Cardiac fibroblast (primary cell): ENCODE results near the gene CPSF4L.
A peak's percentile ranks its signal among the peaks of the same experiment; 100 is the strongest.

Source experiments
- DNase-seq, 2 donors: peaks; one replicate each; pipeline versions ENCODE4 v3.0.0 to v3.0.0-alpha.2; 2010; ENCODE audit warnings: low read depth in 2 of 2
- H3K4me3 ChIP-seq, 2 donors: replicated peaks in 1 of 2; 1 replicate in 1 of 2; 2 replicates in 1 of 2; pipeline ENCODE4 v1.5.1; 2011; ENCODE audit warnings: low read depth in 2 of 2, low read length in 2 of 2, mild to moderate bottlenecking in 2 of 2, moderate library complexity in 1 of 2
- TF ChIP-seq, protein P1 (sequence below): IDR thresholded peaks from one replicate; pipeline ENCODE4 v1.5.1; 2011; ENCODE audit warnings: low read depth, mild to moderate bottlenecking, low read length, inconsistent platforms

Gene CPSF4L

GRCh38 chr17:73214851-73215250, 46.8 kb downstream of the CPSF4L start:
- TF ChIP-seq, protein P1, sequence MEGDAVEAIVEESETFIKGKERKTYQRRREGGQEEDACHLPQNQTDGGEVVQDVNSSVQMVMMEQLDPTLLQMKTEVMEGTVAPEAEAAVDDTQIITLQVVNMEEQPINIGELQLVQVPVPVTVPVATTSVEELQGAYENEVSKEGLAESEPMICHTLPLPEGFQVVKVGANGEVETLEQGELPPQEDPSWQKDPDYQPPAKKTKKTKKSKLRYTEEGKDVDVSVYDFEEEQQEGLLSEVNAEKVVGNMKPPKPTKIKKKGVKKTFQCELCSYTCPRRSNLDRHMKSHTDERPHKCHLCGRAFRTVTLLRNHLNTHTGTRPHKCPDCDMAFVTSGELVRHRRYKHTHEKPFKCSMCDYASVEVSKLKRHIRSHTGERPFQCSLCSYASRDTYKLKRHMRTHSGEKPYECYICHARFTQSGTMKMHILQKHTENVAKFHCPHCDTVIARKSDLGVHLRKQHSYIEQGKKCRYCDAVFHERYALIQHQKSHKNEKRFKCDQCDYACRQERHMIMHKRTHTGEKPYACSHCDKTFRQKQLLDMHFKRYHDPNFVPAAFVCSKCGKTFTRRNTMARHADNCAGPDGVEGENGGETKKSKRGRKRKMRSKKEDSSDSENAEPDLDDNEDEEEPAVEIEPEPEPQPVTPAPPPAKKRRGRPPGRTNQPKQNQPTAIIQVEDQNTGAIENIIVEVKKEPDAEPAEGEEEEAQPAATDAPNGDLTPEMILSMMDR, result no peak
- H3K4me3 ChIP-seq, result no peak overlapping the region
- DNase-seq, result no peak

DNA sequence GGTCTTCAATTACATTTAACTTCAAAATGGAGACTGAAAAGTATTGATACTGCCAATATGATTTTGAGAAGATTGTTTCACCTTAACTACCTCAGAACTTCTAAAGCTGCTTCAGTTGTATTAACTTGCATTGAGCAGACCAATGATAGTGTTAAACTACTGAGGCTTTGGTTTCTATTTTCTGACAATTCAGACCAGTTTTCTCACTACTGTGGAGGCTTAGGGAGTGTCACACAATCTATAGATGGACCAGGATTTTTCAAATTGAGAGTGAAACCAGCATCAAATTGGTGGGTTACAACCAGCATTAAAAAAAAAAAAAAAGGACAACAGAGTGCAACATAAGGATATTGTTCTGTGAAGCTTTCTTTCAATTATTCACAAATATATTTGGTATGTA, 47.7 kb downstream of the CPSF4L start:
- TF ChIP-seq, protein P1, result no peak
- H3K4me3 ChIP-seq, result no peak overlapping the region
- DNase-seq, result no peak

GRCh38 chr17:73211745-73212144, 49.9 kb downstream of the CPSF4L start:
- DNase-seq, result no peak
- TF ChIP-seq, protein P1, result no peak
- no peak overlapping the region for H3K4me3 ChIP-seq

- DNase-seq, result no peak
- no peak overlapping the region for H3K4me3 ChIP-seq
- TF ChIP-seq, protein P1, result peak; percentile 33
Observed at GRCh38 chr17:73210002-73210678, 51.5 kb downstream of the CPSF4L start.

DNA sequence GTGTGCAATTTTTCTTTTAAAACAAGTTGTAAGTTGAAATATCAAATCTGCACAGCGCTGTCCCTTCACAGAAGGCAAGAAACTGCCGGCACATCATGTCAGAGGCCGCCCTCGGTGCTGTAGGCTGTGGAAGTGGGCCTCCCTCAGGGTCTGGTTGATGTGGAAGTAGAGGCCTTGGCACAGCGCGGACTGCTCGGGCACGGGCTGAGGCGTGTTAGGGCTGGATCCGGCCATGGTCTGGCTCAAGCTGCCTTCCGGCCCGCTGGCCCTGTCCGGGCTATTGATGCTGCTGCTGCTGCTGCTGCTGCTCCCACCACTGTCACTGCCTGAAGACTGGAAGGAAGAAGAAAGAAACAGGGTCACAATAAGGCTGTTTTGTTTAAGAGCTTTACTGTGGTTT, 52.2 kb downstream of the CPSF4L start:
- DNase-seq, result no peak
- TF ChIP-seq, protein P1, result no peak
- H3K4me3 ChIP-seq, result no peak overlapping the region

DNA sequence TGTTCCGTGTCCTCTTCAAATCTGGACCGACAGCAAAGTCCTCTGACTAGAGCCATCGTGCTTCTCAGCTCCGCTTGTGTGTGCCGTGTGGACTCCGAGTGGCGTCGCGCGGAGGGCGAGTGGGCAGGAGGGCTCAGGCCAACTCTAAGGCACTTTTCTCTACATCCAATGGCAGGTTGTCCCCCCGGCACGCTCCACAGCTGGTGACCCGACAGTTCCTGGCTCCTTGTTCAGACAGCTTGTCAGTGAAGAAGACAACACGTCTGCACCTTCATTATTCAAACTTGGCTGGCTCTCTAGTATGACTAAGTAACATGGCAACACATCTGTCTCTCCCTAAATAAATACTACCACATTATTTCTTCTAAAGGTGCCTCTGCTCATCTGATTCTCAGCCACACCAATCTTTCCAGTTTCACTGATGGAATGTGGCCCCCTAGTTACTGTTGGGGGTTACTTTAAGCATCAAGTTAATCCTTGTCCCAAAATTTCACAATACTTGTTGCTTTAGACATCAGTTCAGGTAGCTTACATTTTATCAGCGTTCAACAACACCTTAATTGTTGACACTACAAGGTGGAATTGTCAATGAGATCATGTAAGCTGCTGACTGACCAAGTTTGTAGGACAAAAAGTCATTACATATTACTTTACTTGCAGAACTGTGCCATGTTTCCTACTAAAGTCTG, 53.4 kb downstream of the CPSF4L start:
- H3K4me3 ChIP-seq, result no peak overlapping the region
- DNase-seq, result no peak
- TF ChIP-seq, protein P1, result no peak
